ENCODE results near the gene ADAMTSL2. TPM values are rescaled to one million over a fixed set of nuclear protein-coding genes. Genes with fewer than 3 reads are reported as not detected.

The ADAMTSL2 gene
- total and polyA plus RNA-seq, 2 experiments from 2014 or later, result 1.5 to 2.2 TPM

DNA sequence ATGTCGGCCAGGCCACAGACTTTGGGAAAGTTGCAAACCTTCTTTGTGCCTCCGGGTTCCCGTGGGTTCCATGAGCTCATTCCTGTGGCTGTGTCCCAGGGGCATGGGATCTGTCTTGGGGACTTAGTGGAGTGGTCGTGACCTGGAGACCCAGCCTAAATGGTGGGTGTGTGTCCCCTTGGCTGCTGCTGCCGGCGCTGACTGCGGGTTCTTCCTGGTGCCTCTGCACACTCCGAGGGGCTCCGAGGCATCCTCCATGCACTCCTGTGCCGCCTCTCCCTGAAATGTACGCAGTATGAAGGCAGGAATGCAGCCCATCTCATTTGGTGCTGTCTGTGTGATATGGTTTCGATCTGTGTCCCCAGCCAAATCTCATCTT is 34.6 kb upstream of the ADAMTSL2 start:
- WGBS (ENCODE audit: low lambda C conversion rate, missing lambda C conversion rate), result 80% methylated on average over 12 of the region's 12 CpGs
- Histone ChIP-seq H3K4me3 (no peak overlapping the region), H3K36me3 (replicated peaks; ENCODE audit: insufficient read depth, low read depth) (no peaks in the 10 kb centered on the region), H3K79me2 (no peaks in the 10 kb centered on the region), H3K4me2 (no peak overlapping the region), H4K20me1 (ENCODE audit: insufficient read depth, poor library complexity, severe bottlenecking) (no peaks in the 10 kb centered on the region), H3K27me3 (no peaks in the 10 kb centered on the region), H2AFZ (no peak overlapping the region), H3K9me3 (ENCODE audit: low read depth) (peaks cover 4% of the 10 kb centered on the region), H3K27ac (no peak overlapping the region), H3K9me2 (replicated peaks; ENCODE audit: insufficient read depth) (no peaks in the 10 kb centered on the region), H3K4me1 (ENCODE audit: insufficient read depth) (no peaks in the 10 kb centered on the region)
- DNase-seq (ENCODE audit: low spot score), result no peak
- TF ChIP-seq EZH2phosphoT487 (IDR thresholded peaks at IDR 0.05; ENCODE audit: low read depth, severe bottlenecking, unreplicated experiment) (no peak), EZH2 (IDR thresholded peaks at IDR 0.05; ENCODE audit: borderline replicate concordance) (no peak)
- TF ChIP-seq, protein P1, sequence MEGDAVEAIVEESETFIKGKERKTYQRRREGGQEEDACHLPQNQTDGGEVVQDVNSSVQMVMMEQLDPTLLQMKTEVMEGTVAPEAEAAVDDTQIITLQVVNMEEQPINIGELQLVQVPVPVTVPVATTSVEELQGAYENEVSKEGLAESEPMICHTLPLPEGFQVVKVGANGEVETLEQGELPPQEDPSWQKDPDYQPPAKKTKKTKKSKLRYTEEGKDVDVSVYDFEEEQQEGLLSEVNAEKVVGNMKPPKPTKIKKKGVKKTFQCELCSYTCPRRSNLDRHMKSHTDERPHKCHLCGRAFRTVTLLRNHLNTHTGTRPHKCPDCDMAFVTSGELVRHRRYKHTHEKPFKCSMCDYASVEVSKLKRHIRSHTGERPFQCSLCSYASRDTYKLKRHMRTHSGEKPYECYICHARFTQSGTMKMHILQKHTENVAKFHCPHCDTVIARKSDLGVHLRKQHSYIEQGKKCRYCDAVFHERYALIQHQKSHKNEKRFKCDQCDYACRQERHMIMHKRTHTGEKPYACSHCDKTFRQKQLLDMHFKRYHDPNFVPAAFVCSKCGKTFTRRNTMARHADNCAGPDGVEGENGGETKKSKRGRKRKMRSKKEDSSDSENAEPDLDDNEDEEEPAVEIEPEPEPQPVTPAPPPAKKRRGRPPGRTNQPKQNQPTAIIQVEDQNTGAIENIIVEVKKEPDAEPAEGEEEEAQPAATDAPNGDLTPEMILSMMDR (IDR thresholded peaks at IDR 0.05; ENCODE audit: poor library complexity), result no peak

DNA sequence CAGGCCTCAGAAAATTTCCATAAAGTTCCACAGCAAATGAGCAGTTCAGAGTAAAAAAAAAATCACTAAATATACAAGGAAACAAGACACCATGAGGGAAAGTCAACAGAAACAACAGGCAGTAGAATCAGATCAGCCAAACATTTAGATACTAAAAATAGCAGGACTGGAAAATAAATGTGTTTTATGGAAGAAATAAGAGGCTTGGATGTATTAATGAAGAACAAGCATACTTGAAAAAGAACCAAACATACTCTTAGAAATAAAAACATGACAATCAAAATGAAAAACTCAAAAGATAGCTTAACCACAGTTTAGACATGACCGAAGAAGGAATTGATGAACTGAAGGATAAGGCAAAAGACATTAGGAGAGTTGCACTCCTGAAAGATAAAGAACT is 32.4 kb upstream of the ADAMTSL2 start:
- no peaks in the 10 kb centered on the region for H3K9me2 ChIP-seq (replicated peaks; ENCODE audit: insufficient read depth)
- no peak for TF ChIP-seq EZH2phosphoT487 (IDR thresholded peaks at IDR 0.05; ENCODE audit: low read depth, severe bottlenecking, unreplicated experiment)
- TF ChIP-seq EZH2 (IDR thresholded peaks at IDR 0.05; ENCODE audit: borderline replicate concordance), result no peak
- TF ChIP-seq, protein P1 (IDR thresholded peaks at IDR 0.05; ENCODE audit: poor library complexity), result no peak
- H2AFZ ChIP-seq, result no peak overlapping the region
- H3K27ac ChIP-seq, result no peak overlapping the region
- no peaks in the 10 kb centered on the region for H3K79me2 ChIP-seq
- 94% methylated on average over 1 of the region's 1 CpG for WGBS (ENCODE audit: low lambda C conversion rate, missing lambda C conversion rate)
- no peak overlapping the region for H3K4me2 ChIP-seq
- no peak for DNase-seq (ENCODE audit: low spot score)
- no peak overlapping the region for H3K4me3 ChIP-seq
- no peaks in the 10 kb centered on the region for H3K27me3 ChIP-seq
- no peaks in the 10 kb centered on the region for H4K20me1 ChIP-seq (ENCODE audit: insufficient read depth, poor library complexity, severe bottlenecking)
- no peaks in the 10 kb centered on the region for H3K36me3 ChIP-seq (replicated peaks; ENCODE audit: insufficient read depth, low read depth)
- H3K4me1 ChIP-seq (ENCODE audit: insufficient read depth), result no peaks in the 10 kb centered on the region
- peaks cover 4% of the 10 kb centered on the region for H3K9me3 ChIP-seq (ENCODE audit: low read depth)

DNA sequence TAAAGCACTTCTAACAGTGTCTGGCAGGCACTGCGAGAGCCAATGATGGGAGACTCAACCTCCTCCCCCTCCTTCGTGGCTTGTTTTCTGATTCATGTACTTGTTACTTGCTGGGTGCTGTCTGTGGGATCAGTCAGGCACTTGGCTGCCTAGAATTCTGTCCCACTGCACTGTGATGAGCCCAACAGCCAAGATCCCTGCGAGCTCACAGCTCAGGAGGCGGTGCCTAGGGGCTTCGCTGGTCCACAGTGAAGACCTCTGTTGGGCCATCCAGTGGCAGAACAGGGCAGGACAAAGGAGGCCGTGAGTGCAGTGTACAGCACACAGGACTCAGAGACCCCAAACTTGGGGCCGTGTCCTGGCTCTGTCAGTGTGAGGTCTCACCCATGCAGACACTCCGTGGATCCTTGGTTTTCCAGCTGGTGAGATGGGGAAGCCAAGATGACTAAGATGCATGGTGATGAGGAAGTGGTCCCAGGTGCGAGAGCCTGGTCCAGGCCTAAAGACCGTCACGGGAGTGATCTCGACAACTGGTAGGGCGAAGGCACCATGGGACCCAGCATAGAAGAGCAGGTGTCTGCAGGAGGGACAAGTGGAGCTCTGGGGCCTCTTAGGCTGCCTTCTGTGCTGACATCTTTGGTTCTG is 29.2 kb upstream of the ADAMTSL2 start:
- Histone ChIP-seq H3K27ac (no peak overlapping the region), H3K4me2 (no peak overlapping the region)
- TF ChIP-seq EZH2 (IDR thresholded peaks at IDR 0.05; ENCODE audit: borderline replicate concordance) (no peak), EZH2phosphoT487 (IDR thresholded peaks at IDR 0.05; ENCODE audit: low read depth, severe bottlenecking, unreplicated experiment) (no peak)
- TF ChIP-seq, protein P1 (IDR thresholded peaks at IDR 0.05; ENCODE audit: poor library complexity), result no peak

More for the DNA sequence above, 29.2 kb upstream of the ADAMTSL2 start:
- H2AFZ ChIP-seq, result no peak overlapping the region
- no peak for DNase-seq (ENCODE audit: low spot score)
- no peaks in the 10 kb centered on the region for H3K36me3 ChIP-seq (replicated peaks; ENCODE audit: insufficient read depth, low read depth)
- peaks cover 4% of the 10 kb centered on the region for H3K9me3 ChIP-seq (ENCODE audit: low read depth)
- peaks cover 15% of the 10 kb centered on the region for H3K4me1 ChIP-seq (ENCODE audit: insufficient read depth)
- H3K79me2 ChIP-seq, result no peaks in the 10 kb centered on the region
- H3K27me3 ChIP-seq, result no peaks in the 10 kb centered on the region
- 93% methylated on average over 13 of the region's 13 CpGs for WGBS (ENCODE audit: low lambda C conversion rate, missing lambda C conversion rate)
- no peaks in the 10 kb centered on the region for H3K9me2 ChIP-seq (replicated peaks; ENCODE audit: insufficient read depth)
- no peak overlapping the region for H3K4me3 ChIP-seq
- H4K20me1 ChIP-seq (ENCODE audit: insufficient read depth, poor library complexity, severe bottlenecking), result no peaks in the 10 kb centered on the region

Data from hepatocyte (in vitro differentiated cells).